Skin of body (tissue), 2 donors: Measurements from ENCODE around the gene ERVFRD-1. TPM values are rescaled to one million over a fixed set of nuclear protein-coding genes. Genes with fewer than 3 reads are reported as not detected.
"Not testable (repeated sequence)": the region's sequence is repeated elsewhere in the genome, so short reads cannot be mapped to it uniquely, and the experiment has no call there.

Experiments
- DNase-seq: peaks from one replicate; lab custom pipeline; 2025; lab: John Stamatoyannopoulos, UW
- total RNA-seq: library from RNA; depleted of rRNA; stranded (reverse); fragments of >200 nt; gene quantifications from one replicate; pipeline ENCODE4 v1.2.3, GENCODE V29; 2014

Gene ERVFRD-1
- total RNA-seq, 1 donor from 2014 or later = 0.10 TPM

GRCh38 chr6:11129908-11130565 is 18.5 kb upstream of the ERVFRD-1 start:
- no peak for DNase-seq

DNA sequence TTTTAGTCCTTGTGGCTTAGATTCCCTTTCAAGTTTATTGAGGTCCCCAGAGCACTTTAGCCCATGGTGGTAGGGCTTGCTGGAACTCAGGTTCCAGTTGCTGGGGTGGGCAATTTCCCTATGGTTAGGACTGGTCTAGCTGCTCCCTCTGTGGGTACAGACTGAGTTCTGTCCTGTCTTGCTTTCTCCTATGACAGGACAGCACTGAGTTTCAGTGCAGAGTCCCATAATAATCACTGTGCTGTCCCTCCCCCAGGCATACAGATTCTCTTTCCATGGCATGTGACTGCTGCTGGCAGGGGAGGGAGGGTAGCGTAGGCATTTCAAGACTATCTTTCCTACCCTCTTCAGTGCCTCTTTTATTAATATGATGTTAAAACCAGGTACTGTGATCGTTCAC is 17.1 kb upstream of the ERVFRD-1 start:
- no peak for DNase-seq

GRCh38 chr6:11126876-11127275 is 15.4 kb upstream of the ERVFRD-1 start:
- DNase-seq = no peak

- DNase-seq = no peak
Measured at GRCh38 chr6:11123978-11124377, 12.5 kb upstream of the ERVFRD-1 start.

GRCh38 chr6:11122380-11122779 is 10.9 kb upstream of the ERVFRD-1 start:
- no peak for DNase-seq

DNA sequence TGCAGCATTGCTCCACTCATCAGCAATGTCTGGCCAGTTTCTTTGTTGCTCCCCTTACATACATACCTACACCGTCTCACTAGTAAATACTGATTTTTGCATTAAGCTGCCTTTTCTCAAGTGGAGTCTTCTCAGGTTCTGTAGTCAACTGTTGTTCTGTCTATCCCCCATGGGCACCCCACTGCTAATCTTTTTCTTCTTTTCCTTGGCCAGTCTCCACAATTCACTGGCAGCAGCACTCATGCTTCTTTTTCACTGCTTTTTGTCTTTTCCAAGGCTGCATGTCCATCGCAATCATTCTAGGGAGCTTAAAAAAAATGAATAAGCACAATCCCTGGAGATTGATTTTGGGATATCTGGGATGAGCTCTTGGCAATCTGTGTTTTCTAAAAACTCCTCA is 10.3 kb upstream of the ERVFRD-1 start:
- DNase-seq = no peak

DNA sequence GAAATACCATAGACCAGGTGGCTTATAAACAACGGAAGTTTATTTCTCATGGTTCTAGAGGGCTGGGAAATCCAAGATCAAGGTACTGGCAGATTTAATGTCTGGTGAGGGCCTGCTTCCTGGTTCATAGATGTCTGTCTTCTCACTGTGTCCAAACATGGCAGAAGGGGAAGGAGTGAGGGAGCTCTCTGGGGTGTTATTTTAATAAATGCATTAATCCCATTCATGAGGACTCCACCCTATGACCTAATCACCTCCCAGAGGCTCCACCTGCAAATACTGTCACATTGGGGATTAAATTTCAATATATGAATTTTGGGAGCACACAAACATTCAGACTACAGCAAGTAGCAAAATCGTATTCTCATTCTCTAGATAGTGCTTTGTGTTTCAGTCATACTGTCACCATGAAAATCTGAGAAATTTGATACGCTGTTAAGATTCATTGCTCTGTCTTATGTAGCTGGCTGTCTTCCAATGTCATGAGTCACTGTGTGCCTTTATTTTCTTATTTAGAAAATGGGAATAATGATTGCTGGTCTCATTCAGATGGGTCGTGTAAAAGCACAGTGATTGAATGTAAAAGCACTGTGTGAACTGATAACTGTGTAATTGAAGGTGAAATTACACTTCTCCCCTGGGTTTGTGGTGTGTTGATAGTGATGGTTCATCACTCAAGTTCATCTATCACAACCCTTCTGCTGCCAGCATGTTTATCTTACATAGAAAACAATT is 8.9 kb upstream of the ERVFRD-1 start:
- DNase-seq = no peak

DNA sequence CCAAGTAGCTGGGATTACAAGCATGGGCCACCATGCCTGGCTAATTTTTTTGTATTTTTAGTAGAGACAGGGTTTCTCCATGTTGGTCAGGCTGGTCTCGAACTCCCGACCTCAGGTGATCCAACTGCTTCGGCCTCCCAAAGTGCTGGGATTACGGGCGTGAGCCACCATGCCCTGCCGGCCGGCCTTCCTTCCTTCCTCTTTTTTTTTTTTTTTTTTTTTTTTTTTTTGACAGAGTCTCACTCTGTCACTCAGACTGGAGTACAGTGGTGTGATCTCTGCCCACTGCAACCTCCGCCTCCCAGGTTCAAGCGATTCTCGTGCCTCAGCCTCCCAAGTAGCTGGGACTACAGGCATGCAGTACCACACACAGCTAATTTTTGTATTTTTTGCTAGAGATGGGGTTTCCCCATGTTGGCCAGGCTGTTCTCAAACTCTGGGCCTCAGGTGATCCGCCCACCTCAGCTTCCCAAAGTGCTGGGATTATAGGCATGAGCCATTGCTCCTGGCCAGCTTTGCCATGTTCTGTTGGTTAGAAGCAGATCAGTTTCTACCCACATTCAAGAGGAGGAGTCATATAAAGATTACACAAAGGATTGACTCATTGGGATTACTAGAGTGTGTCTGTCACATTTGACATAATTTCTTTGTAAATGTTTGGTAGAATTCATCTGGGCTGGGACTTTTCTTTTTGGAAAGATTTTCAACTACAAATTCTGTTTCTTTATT is 4.4 kb upstream of the ERVFRD-1 start:
- DNase-seq = not testable (repeated sequence)

GRCh38 chr6:11113038-11113437 is 1.5 kb upstream of the ERVFRD-1 start:
- peak; percentile 64 for DNase-seq

- no peak for DNase-seq
Measured at GRCh38 chr6:11111769-11112437, 378 bp upstream of the ERVFRD-1 start.

GRCh38 chr6:11108726-11109125 is 2.8 kb downstream of the ERVFRD-1 start:
- DNase-seq = no peak

DNA sequence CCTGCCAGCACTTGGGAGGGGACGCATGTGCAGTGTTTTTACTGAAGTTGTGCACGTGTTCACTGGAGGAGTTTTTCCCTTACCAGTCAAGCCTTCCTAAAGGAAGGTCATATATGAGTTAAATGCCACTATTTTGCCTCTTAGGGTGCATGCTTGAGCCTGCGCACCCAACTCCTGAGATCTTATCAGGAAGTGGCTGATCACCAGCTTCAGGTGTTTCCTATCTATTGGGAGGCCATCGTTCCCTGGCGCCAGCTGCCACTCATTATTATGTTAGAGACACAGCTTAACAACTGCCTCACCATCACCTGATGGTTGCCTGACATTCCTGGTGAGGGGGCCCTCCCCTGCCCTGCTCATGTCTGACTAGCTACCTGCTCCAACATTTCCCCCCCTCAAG is 8.5 kb downstream of the ERVFRD-1 start:
- no peak for DNase-seq

DNA sequence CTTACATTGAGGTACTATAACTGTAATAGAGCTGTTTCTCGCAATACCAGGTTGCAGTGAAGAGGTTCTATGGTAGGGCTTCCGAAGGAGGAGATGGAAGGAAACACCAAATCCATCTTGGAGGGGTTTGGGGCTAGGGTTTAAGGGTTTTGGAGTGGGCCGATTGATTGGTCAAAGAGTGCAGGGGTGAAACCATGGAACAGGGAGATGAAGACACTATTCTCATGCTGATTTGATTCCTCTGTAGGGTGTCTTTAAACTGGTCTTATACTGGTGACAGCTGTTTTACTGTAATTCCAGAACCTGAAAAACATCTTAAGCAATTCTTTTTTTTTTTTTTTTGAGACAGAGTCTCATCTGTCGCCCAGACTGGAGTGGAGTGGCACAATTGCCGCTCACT is 10.1 kb downstream of the ERVFRD-1 start:
- no peak for DNase-seq

DNA sequence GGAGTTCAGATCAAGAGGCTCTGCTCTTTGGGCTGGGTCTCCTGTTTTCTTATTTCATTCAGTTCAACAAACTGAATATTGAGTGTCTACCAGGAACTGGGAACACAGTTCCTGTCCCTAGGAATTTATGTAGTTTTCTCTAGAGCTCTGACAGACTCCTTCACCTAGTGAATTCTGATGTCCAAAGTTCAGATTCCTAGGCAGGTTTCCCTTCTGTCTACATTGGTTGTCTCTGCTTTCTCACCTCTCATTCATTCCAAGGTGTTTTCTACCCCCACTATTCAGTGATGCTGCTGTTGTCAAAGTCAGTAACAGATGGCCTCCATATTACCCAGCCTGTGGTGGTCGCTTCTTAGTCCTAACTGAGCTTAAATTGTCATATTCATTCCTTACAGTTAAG is 13.5 kb downstream of the ERVFRD-1 start:
- DNase-seq = no peak

DNA sequence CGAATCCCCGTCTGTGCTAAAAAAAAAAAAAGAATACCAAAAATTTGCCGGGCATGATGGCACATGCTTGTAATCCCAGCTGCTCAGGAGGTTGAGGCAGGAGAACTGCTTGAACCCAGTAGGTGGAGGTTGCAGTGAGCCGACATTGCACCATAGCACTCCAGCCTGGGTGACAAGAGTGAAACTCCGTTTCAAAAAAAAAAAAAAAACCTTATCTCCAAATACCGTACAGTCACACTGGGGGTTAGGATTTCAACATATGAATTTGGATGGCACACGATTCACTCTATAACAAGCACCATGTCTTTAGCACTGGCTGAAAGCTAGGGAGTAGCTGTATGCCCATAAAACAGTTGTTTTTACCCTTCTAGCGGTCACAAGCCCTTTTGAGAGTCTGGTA is 14.0 kb downstream of the ERVFRD-1 start:
- DNase-seq = no peak

GRCh38 chr6:11096109-11096508 is 15.4 kb downstream of the ERVFRD-1 start:
- no peak for DNase-seq

DNA sequence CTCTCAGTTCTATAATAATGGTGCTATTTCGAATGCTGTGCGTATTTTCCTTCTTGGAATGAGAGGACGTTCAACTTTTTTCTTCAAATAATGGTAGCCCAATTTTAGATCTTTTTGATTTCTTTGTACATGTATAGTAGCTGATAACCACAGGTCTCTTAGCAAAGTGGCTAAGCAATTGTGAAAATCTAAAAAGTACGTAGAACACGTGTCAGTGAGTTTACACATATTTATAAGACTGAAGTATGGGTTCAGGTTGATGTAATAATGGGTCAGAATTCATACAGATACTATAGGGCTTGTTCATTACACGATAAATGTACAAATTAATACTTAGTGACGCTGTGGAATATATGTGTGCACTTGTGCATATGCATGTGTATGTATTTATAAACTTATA is 16.6 kb downstream of the ERVFRD-1 start:
- DNase-seq = no peak

DNA sequence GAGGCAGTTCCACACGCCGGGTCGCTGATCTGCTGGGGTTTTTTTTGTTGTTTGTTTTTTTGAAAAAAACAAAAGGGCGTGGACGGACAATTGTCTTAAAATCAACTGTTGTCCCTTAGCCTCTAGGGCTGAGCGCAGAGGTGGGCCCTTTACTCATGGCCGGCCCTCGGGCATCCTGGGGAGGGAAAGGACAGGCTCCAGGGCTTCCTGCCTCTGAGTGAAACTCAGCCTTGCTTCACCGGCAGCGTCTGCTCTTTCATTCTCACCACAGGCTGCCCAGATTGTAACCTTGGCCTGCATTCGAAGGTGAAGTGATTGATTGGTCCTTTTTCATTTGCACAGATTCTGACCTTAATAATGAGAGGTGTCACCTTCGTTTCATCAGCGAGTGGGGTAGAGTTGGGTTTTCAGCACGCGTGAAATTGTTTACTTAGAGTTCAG is 17.1 kb downstream of the ERVFRD-1 start:
- DNase-seq = no peak

- DNase-seq = peak; percentile 98
Measured at GRCh38 chr6:11093626-11094410, 17.7 kb downstream of the ERVFRD-1 start, which contains the start of gene SMIM13. Gene SMIM13 (plus strand): TSS chr6:11093834. CDS start chr6:11094314, 480 bp downstream.

DNA sequence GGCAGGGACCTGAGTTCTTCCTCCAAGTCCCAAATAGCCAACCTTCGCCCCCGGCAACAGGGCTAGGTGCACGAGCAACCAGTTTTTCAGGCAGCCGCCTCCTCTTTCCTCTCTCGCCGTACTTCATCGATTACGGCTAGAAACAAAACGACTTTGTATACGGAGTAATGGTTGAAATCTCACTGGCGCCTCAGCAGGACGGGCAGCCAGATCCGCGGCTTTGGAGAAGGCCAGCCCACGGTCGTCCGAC is 18.2 kb downstream of the ERVFRD-1 start:
- DNase-seq = no peak

DNA sequence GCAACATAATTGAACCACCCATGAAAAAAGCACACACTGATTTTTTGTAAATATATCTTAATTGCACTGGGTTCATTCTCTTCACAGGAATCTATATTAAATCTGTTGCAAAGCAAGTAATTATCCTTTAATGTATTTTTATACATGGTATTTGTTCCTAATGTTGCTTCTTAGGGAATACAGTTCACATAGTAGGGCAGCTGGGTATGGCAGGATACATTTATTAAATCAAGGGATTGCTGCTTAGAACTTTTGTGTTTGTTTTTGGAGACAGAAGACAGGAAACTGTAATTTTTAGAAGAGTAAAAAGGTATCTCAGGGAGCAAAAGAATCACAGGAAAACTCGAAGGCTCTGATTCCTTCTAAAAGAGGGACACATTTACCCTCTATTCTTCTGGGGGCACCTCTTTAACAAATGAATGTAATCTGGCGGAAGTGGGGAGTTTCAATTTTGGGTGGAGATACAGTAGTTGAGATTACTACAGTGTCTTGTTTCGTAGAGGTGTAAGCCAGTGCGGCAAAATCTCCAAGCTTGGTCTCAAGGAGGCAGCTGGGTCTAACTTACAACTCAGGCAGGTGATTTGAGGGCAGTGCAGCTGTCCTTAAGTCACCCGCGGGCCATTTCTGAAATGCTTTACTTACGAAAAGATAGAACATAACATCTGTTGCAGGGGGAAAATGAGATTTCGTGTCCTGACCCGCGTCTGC is 18.7 kb downstream of the ERVFRD-1 start:
- DNase-seq = no peak
